H1 (cell line): ENCODE results near the gene SF3B3. TPM values are rescaled to one million over a fixed set of nuclear protein-coding genes. Genes with fewer than 3 reads are reported as not detected.

Experiments used
- CTCF ChIA-PET: fragments of 300-600 bp; sonication (Branson Sonifier 250); formaldehyde crosslinking; loops from one replicate; lab custom pipeline; 2021; ENCODE audit not compliant: partially characterized antibody; lab: Charles Lee
- POLR2A ChIA-PET: fragments of 300-600 bp; sonication (Branson Sonifier 250); formaldehyde crosslinking; loops from one replicate; lab custom pipeline; 2021; ENCODE audit warnings: inconsistent platforms; ENCODE audit not compliant: partially characterized antibody; lab: Charles Lee
- DNase-seq, 2 experiments: peaks; one replicate each; pipeline versions ENCODE4 v3.0.0 to v3.0.0-alpha.2; 2010 to 2022; ENCODE audit warnings: low spot score in 2 of 2, low read depth in 1 of 2, mixed read lengths in 1 of 2
- FAIRE-seq: peaks from 2 replicates; lab custom pipeline; 2011; peaks lifted over from hg19 to GRCh38; lab: Jason Lieb, UNC
- H2AFZ ChIP-seq: 2 replicates; pipeline ENCODE4 v1.8.1; 2012; ENCODE audit warnings: low read length, inconsistent platforms
- H2AK5ac ChIP-seq: 2 replicates; pipeline ENCODE4 v1.6.1; 2013; ENCODE audit warnings: low read depth, low read length
- H2BK120ac ChIP-seq: replicated peaks from 2 replicates; pipeline ENCODE3; 2013; ENCODE audit warnings: low read depth, low read length, inconsistent platforms
- H2BK12ac ChIP-seq: 2 replicates; pipeline ENCODE4 v1.6.1; 2013; ENCODE audit warnings: low read depth, low read length
- H2BK15ac ChIP-seq: 2 replicates; pipeline ENCODE4 v1.6.1; 2013; ENCODE audit warnings: low read length
- H2BK20ac ChIP-seq: 2 replicates; pipeline ENCODE4 v1.6.1; 2013; ENCODE audit warnings: low read length
- H2BK5ac ChIP-seq: 2 replicates; pipeline ENCODE4 v1.6.1; 2013; ENCODE audit warnings: low read depth, low read length
- H3K14ac ChIP-seq: 2 replicates; pipeline ENCODE4 v1.6.1; 2013; ENCODE audit warnings: inconsistent platforms; ENCODE audit not compliant: insufficient read length
- H3K18ac ChIP-seq: 2 replicates; pipeline ENCODE4 v1.6.1; 2013; ENCODE audit warnings: low read length; ENCODE audit errors: extremely low read depth
- H3K23ac ChIP-seq: 2 replicates; pipeline ENCODE4 v1.6.1; 2013; ENCODE audit warnings: inconsistent platforms; ENCODE audit not compliant: insufficient read length
- H3K23me2 ChIP-seq: 2 replicates; pipeline ENCODE4 v1.6.1; 2013; ENCODE audit warnings: low read depth, low read length
- H3K27ac ChIP-seq: 2 replicates; pipeline ENCODE4 v1.6.1; 2011; ENCODE audit warnings: low read depth, low read length, inconsistent platforms
- H3K27me3 ChIP-seq, 4 experiments: replicated peaks in 1 of 4; 1 replicate in 1 of 4; 2 replicates in 3 of 4; pipeline versions ENCODE4 v1.6.1 to v1.8.1; 2011 to 2013; ENCODE audit warnings: low read length in 3 of 4, mild to moderate bottlenecking in 3 of 4, inconsistent platforms in 2 of 4, mixed read lengths in 2 of 4, moderate library complexity in 1 of 4; ENCODE audit not compliant: control insufficient read depth in 3 of 4, insufficient read depth in 3 of 4; ENCODE audit errors: extremely low read depth in 1 of 4
- H3K36me3 ChIP-seq, 4 experiments: 2 replicates each; pipeline versions ENCODE4 v1.6.1 to v1.8.1; 2011 to 2013; ENCODE audit warnings: mild to moderate bottlenecking in 4 of 4, low read length in 3 of 4, moderate library complexity in 2 of 4, control low read depth in 1 of 4, inconsistent platforms in 1 of 4; ENCODE audit not compliant: insufficient read depth in 4 of 4, control insufficient read depth in 2 of 4
- H3K4ac ChIP-seq: replicated peaks from 2 replicates; pipeline ENCODE3; 2013; ENCODE audit warnings: low read length, low read depth, mixed read lengths, inconsistent platforms; ENCODE audit not compliant: insufficient read length
- H3K4me1 ChIP-seq, 4 experiments: replicated peaks in 1 of 4; 1 replicate in 1 of 4; 2 replicates in 3 of 4; pipeline versions ENCODE4 v1.6.1 to v1.8.1; 2011 to 2013; ENCODE audit warnings: low read length in 3 of 4, inconsistent platforms in 2 of 4, mixed read lengths in 1 of 4; ENCODE audit not compliant: insufficient read depth in 4 of 4, control insufficient read depth in 3 of 4
- H3K4me2 ChIP-seq, 2 experiments: 2 replicates each; pipeline versions ENCODE4 v1.6.1 to v1.8.1; 2011 to 2013; ENCODE audit warnings: low read depth in 2 of 2, low read length in 2 of 2, control low read depth in 1 of 2, inconsistent platforms in 1 of 2, mild to moderate bottlenecking in 1 of 2; ENCODE audit not compliant: insufficient read depth in 1 of 2
- H3K4me3 ChIP-seq, 4 experiments: fragments of 200-600, 300-600 bp in 1 of 4; sonication (generic), shearing (Covaris generic), sonication (Bioruptor Twin) in 1 of 4; 2 replicates each; pipeline versions ENCODE4 v1.5.1 to v1.8.1; 2011 to 2016; ENCODE audit warnings: low read length in 4 of 4, low read depth in 3 of 4, control low read depth in 2 of 4, inconsistent platforms in 2 of 4, mild to moderate bottlenecking in 2 of 4, mixed read lengths in 1 of 4, moderate library complexity in 1 of 4; ENCODE audit not compliant: insufficient read depth in 2 of 4; ENCODE audit errors: extremely low read depth in 1 of 4
- H3K56ac ChIP-seq: replicated peaks from 2 replicates; pipeline ENCODE3; 2013; ENCODE audit warnings: low read depth, mild to moderate bottlenecking, mixed read lengths, low read length, inconsistent platforms; ENCODE audit not compliant: insufficient read length
- H3K79me1 ChIP-seq: 2 replicates; pipeline ENCODE4 v1.6.1; 2013; ENCODE audit warnings: low read depth, low read length, control low read depth
- H3K79me2 ChIP-seq, 2 experiments: 2 replicates each; pipeline versions ENCODE4 v1.6.1 to v1.8.1; 2012 to 2013; ENCODE audit warnings: low read length in 2 of 2, mild to moderate bottlenecking in 2 of 2, inconsistent platforms in 1 of 2; ENCODE audit not compliant: insufficient read depth in 2 of 2, control insufficient read depth in 1 of 2
- H3K9ac ChIP-seq, 4 experiments: replicated peaks in 1 of 4; 1 replicate in 1 of 4; 2 replicates in 3 of 4; pipeline versions ENCODE4 v1.6.1 to v1.8.1; 2011 to 2013; ENCODE audit warnings: low read depth in 3 of 4, low read length in 3 of 4, control low read depth in 2 of 4, mild to moderate bottlenecking in 2 of 4, moderate library complexity in 2 of 4, inconsistent platforms in 1 of 4; ENCODE audit errors: extremely low read depth in 1 of 4
- H3K9me3 ChIP-seq, 2 experiments: 2 replicates each; pipeline versions ENCODE4 v1.6.1 to v1.8.1; 2012 to 2013; ENCODE audit warnings: mild to moderate bottlenecking in 2 of 2, moderate library complexity in 2 of 2, control low read depth in 1 of 2, inconsistent platforms in 1 of 2, low read depth in 1 of 2, low read length in 1 of 2, mixed read lengths in 1 of 2; ENCODE audit not compliant: insufficient read depth in 2 of 2
- H4K20me1 ChIP-seq, 2 experiments: replicated peaks in 1 of 2; 2 replicates each; pipeline versions ENCODE3 to v1.8.1; 2011 to 2013; ENCODE audit warnings: inconsistent platforms in 2 of 2, low read length in 2 of 2, mild to moderate bottlenecking in 1 of 2; ENCODE audit not compliant: insufficient read depth in 2 of 2, control insufficient read depth in 1 of 2
- H4K5ac ChIP-seq: 2 replicates; pipeline ENCODE4 v1.6.1; 2013; ENCODE audit warnings: low read length, low read depth, mixed read lengths, inconsistent platforms; ENCODE audit not compliant: insufficient read length
- H4K8ac ChIP-seq: 2 replicates; pipeline ENCODE4 v1.8.0; 2013; ENCODE audit warnings: mild to moderate bottlenecking, moderate library complexity, low read length, inconsistent platforms; ENCODE audit not compliant: insufficient read depth; ENCODE audit errors: extremely low read depth
- H4K91ac ChIP-seq: replicated peaks from 2 replicates; pipeline ENCODE3; 2013; ENCODE audit warnings: low read length, mixed read lengths, inconsistent platforms; ENCODE audit not compliant: insufficient read length
- HDAC2 ChIP-seq, 2 experiments: fragments of 300-600 bp in 1 of 2; sonication (generic) in 1 of 2; IDR thresholded peaks; 2 replicates each; pipeline ENCODE4 v1.6.1; 2011 to 2012; ENCODE audit warnings: low read depth in 2 of 2, low read length in 2 of 2, mild to moderate bottlenecking in 2 of 2, moderate library complexity in 2 of 2, borderline replicate concordance in 1 of 2, inconsistent platforms in 1 of 2
- HDAC6 ChIP-seq: IDR thresholded peaks from one replicate; pipeline ENCODE4 v1.7.1; 2012; ENCODE audit warnings: low read depth, mild to moderate bottlenecking, inconsistent platforms, low read length, moderate library complexity
- RFX5 ChIP-seq: IDR thresholded peaks from 2 replicates; pipeline ENCODE4 v1.6.1; 2011; ENCODE audit warnings: low read depth, low read length, improper control_type of control experiment, borderline replicate concordance
- WGBS, 2 experiments: shearing (Covaris generic) in 1 of 2; methylation state at CpG; one replicate each; pipeline versions ENCODE4 v1.1.6 to v1.1.7; 2013 to 2015; ENCODE audit warnings: low lambda C conversion rate in 2 of 2, mixed read lengths in 2 of 2, inconsistent platforms in 1 of 2, low coverage in 1 of 2, missing lambda C conversion rate in 1 of 2; ENCODE audit not compliant: insufficient replicate concordance in 2 of 2, insufficient coverage in 1 of 2, insufficient read length in 1 of 2; ENCODE audit errors: extremely low coverage in 1 of 2, missing lambda C conversion rate in 1 of 2; 5-methylcytosine and 5-hydroxymethylcytosine counted together
- polyA plus RNA-seq, 7 experiments: library from polyadenylated mRNA; depleted of rRNA in 3 of 7; stranded (reverse) in 5 of 7; unstranded in 2 of 7; fragments of >200 nt in 5 of 7; fragments of 200-250 nt in 2 of 7; gene quantifications; 1 replicate in 5 of 7; 2 replicates in 1 of 7; 4 replicates in 1 of 7; pipeline versions ENCODE4 v1.2.1 to v1.2.3, GENCODE V29; 2011 to 2013; ENCODE audit warnings: missing spikeins in 2 of 7, mixed read lengths in 2 of 7
- total RNA-seq: library from RNA; stranded (reverse); fragmentation: NEBNext Ultra II Directional; extraction: Animal tissue kit (Norgen Biotek cat#: 25700); gene quantifications from 2 replicates; pipeline ENCODE4 v1.2.1, GENCODE V29; 2021
- TF ChIP-seq, protein P1 (sequence below), 3 experiments: IDR thresholded peaks; 1 replicate in 2 of 3; 2 replicates in 1 of 3; pipeline versions ENCODE4 v1.5.1 to v1.6.1; 2011; ENCODE audit warnings: low read length in 3 of 3, mild to moderate bottlenecking in 3 of 3, inconsistent platforms in 2 of 3, low read depth in 1 of 3, moderate library complexity in 1 of 3; ENCODE audit not compliant: insufficient read depth in 1 of 3; ENCODE audit errors: control extremely low read depth in 1 of 3

The SF3B3 gene
- total and polyA plus RNA-seq, 2 of the 8 experiments (the other 6 are each of a cell fraction or from before 2014, with no cell fraction given): 241 to 521 TPM

DNA sequence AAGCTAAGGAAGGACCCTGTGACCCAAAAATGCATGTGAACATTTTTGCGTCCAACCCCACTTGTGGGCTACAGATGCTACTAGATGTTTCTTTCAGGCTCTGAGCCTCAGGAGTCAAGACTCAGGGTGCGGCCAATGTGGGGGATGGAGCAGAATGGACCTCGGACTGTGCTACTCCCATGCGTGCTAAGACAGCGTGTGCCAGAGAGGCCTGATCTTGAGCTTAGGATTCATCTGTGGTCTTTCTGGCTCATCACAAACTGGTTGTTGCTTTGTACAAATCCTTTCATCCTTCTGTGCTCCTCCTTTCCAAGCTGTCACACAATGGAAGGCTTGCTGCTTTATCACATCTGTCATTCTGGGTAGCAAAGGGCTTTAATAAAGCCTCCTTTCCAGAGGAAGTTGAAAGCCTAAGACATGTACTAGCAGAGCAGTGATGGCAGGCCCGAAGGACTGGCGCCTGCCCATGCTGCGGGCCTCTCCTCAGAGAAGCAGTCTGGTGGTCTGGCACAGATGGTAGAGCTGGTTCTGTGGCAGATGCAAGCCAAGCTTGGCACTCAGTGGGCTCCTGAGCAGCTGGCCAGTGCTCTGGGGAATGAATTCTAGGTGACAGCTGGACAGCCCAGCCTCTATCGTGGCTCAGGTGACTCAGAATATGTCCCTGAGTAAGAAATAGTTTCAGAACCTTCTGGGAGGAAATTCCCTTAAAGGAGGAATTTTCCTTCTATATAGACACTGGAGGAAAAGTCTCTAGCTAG is 28.0 kb upstream of the SF3B3 start:
- Histone ChIP-seq H4K8ac (no peak overlapping the region), H3K14ac (no peak overlapping the region), H3K4me3 (no peak overlapping the region), H2AFZ (no peak overlapping the region), H3K79me1 (no peaks in the 10 kb centered on the region), H2BK20ac (no peak overlapping the region), H2BK120ac (no peak overlapping the region)
- CTCF ChIA-PET: interaction anchor here (0.6 to 2.6 kb wide), 10 partner anchors 10 to 159 kb away, joined by 3 to 13 read pairs (median 4); partner anchors contain the start of gene COG4
- no peak for FAIRE-seq
- TF ChIP-seq HDAC2 (IDR thresholded peaks at IDR 0.05; ENCODE audit: borderline replicate concordance in 1 of 2, low read depth in 2 of 2, low read length in 2 of 2) (no peak), RFX5 (no peak), HDAC6 (no peak)
- TF ChIP-seq, protein P1, sequence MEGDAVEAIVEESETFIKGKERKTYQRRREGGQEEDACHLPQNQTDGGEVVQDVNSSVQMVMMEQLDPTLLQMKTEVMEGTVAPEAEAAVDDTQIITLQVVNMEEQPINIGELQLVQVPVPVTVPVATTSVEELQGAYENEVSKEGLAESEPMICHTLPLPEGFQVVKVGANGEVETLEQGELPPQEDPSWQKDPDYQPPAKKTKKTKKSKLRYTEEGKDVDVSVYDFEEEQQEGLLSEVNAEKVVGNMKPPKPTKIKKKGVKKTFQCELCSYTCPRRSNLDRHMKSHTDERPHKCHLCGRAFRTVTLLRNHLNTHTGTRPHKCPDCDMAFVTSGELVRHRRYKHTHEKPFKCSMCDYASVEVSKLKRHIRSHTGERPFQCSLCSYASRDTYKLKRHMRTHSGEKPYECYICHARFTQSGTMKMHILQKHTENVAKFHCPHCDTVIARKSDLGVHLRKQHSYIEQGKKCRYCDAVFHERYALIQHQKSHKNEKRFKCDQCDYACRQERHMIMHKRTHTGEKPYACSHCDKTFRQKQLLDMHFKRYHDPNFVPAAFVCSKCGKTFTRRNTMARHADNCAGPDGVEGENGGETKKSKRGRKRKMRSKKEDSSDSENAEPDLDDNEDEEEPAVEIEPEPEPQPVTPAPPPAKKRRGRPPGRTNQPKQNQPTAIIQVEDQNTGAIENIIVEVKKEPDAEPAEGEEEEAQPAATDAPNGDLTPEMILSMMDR (IDR thresholded peaks at IDR 0.05; ENCODE audit: control extremely low read depth in 1 of 3, insufficient read depth in 1 of 3, low read depth in 1 of 3, low read length in 3 of 3): no peak
- TF ChIP-seq, all 59 proteins: peak for 0
- Histone ChIP-seq H3K23ac (no peak overlapping the region), H3K27ac (no peak overlapping the region), H3K9me3 (no peaks in the 10 kb centered on the region), H2BK15ac (no peak overlapping the region), H4K20me1 (no peaks in the 10 kb centered on the region), H3K23me2 (no peaks in the 10 kb centered on the region), H3K56ac (no peak overlapping the region), H3K18ac (no peak overlapping the region), H2AK5ac (no peak overlapping the region), H2BK12ac (no peak overlapping the region), H4K91ac (no peak overlapping the region), H3K4ac (no peak overlapping the region), H3K9ac (no peak overlapping the region), H3K4me1 (no peaks in the 10 kb centered on the region), H3K79me2 (no peaks in the 10 kb centered on the region), H2BK5ac (no peak overlapping the region), H3K36me3 (peaks cover 4 to 33% (median 15%) of the 10 kb centered on the region in 4 experiments; a peak in 6 of 8 replicates), H3K4me2 (no peak overlapping the region), H4K5ac (no peak overlapping the region), H3K27me3 (no peaks in the 10 kb centered on the region)
- no peak for DNase-seq
- WGBS, 2 experiments: 95% methylated on average over 9 of the region's 9 CpGs; no CpG with 5 or more reads in 1 of the 2 experiments
- POLR2A ChIA-PET: interaction anchor here (0.9 to 1.4 kb wide), 3 partner anchors 27 to 103 kb away, joined by 3 read pairs; no protein-coding TSS in a partner anchor
